GM18858 (cell line): ENCODE measurements around the gene ASIC3.

ENCODE experiments used
- ATAC-seq: cut with Tn5 transposase; IDR thresholded peaks from one replicate; pipeline ENCODE4 v1.9.1; 2021; ENCODE audit not compliant: unreplicated experiment

The ASIC3 gene

DNA sequence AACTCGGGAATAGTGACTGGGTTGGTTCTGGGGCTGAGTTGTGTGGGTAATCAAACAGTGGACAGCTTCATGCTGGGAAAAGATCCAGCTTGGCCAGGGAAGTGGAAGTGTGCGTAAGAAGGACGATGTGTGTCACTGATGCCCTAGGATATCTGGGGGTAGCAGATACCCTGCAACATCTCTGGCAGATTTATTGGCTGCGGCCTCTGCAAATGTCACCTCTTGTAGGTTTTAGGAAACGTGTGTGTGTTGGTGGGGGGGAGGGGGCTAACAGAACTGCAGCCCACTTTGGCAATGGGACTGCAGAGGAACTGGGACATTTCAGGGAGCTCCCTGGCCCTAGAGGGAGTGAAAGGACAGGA lies 37.0 kb downstream of the ASIC3 start:
- no peak for ATAC-seq

DNA sequence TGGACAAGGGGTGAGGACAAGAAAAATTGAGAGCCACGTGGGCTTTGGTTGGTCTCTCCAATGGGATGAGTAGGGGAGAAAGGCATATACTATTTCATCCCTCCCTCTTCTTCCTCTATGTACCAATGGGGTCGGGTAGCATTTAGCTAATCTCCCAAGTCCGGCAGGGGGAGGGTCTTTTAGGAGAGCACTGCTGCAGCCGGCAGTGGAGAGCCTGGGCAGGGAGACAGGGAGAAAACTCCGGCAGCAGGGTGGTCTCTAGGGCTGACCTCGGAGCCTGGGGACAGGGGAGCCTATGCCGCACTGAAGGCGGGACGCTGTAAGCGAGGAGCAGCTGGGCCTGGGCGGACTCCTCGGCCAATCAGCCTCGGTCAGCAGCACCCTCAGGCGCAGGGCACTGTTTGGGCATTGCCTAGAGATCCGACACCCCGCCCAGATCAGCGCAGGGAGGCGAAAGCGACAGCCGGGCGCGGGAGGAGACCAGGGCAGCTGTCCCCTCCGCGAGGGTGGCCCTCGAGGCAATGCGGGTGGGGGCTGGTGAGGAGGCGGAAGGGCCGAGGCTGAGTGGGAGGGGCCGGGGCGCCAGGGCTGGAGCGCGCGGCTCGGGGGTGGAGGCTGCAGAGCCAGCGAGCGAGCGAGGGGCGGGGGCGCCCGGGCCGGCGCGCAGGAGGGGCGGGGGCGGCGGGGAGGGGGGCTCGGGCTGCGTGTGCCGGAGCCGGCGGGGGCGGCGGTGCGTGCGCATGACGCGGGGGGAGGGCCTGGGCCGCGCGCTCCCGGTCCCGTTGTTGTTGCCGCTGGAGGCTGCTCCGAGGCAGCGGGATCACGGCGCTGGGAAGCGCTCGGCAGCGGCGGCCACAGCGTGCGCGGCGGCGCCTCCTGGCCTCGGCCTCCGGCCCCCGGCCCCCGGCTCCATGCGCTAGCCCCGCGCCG lies 37.6 kb downstream of the ASIC3 start, which contains the start of gene AGAP3:
TSS of gene AGAP3 (plus strand) at position 785 of the 930 bp plus-strand sequence. CDS start 267 bp downstream, outside the sequence.
- peak; percentile 23 for ATAC-seq

DNA sequence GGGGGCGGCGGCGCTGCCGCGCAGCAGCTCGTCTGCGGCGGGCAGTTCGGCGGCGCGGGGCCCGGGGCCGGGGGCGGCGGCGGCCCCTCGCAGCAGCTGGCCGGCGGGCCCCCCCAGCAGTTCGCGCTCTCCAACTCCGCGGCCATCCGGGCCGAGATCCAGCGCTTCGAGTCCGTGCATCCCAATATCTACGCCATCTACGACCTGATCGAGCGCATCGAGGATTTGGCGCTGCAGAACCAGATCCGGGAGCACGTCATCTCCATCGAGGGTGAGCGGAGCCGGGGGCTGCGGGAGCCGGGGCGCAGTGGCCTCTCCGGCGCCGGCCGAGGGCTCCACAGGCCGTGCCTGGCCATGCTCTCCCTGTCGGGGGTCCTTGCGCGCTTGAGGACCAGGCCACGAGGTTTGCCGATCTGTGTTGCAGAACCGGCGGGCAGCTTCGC lies 38.5 kb downstream of the ASIC3 start:
- ATAC-seq = no peak

DNA sequence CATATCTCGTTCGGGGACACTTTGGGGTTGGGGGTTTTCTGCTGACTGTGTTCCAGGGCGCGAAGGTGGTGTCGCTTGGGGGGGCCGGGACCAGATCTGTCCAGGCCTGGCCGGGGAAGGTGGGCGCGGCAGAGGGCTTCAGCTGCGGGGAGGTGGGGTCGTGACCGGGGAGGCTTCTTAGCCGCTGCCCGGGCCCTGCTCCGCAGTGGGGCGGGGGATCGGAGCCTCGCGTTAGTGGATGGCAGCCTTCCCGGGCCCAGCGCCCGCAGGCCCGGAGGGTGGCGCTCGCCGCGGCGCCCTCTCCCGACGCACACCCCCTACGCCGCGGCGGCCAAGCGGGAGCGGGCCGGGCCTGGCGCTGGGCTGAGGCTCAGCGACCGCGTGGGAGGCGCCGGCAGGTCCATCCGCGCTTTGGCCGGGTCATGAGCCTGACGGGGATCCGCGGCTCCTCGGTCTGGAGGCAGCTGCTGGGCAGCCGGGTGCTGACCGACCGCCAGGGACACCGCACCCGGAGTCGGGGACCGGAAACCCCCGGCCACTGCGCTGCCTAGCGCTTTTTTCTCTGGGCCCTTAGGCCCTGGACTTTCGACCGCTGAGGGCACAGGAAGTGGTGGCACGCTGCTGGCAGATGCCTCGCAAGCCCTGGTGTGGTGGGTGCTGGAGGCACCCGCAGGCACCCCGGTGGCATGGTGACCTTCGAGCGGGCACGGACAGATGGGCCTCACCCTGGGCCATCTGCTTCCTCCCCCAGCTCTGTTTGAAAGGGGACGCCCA lies 39.1 kb downstream of the ASIC3 start:
- ATAC-seq = no peak

DNA sequence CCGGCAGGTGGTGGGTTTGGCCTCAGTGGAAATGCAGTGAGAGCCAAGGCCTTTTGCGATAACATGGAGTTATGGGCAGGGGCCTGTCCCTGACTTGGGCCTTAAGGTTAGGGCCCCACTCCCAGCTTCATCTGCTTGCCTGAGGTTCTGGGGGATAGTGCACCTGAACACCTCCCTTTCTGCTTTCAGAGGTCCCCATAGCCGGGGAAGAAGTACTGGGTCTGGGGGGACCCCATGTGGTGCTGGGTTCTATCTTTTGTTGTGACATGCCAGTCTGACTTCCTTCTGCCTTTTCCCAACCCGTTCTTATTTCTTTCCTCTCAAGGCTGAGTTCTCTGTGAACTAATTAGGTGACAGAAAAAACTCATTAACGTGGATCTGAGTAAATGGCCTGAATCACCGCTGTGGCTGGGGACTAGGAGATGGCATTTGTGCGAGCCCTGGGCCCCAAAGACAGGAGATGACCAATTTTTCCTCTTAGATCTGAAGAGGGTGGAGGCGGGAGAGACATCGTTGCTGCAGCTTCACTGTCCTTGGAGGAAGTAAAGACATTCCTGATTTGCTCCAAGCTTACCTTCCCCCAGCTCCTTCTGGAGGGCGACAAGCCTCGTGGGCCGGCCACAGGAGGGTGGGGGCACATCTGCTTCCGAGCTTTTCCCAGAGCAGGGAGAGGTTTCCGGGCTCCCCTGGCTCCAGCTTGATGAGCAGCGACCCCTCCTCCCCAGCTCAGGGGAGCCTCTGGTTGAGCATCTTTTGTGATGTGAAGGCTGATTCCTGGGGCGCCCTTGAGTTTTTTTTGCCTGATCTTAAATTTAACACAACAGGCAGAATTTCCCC lies 39.9 kb downstream of the ASIC3 start:
- no peak for ATAC-seq

DNA sequence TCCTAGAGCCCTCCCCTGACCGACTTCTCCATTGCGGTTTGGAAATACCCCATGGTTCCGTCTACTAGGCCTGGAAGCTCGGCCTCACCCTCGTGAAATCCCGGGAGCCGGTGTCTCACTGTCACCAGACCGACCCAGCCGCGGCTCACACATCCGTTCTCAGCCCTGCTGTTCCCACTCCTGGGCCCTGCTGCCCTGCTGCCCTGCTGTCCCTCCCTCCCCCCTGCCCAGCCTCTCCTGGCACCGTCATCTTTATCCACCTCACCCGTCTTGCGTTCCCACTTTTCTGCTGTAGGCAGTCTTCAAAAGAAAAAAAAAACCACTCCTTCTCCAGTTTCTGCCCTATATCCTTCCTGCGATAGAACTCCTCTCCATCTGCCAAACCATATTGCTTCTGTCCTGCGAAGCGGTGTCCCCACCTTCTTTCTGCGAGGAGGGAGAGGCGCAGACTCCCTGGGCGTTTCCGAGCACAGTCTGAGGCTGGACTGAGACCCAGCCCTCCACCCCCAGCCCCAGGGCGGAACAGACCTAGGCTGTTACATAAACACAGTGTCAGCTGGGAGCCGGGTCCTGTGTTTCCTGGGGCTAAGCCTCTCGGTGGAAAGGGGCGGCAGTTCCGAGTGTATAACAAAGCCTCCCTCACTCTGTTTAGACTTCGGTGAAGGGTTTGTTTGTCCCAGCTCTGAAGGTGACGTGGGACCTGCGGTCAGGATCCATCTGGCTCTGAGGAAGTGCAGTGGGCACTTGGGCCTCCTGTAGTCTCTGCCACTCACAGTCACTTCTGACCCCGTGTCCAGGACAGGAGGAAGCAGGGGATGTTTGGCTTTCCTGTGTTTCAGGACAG lies 40.7 kb downstream of the ASIC3 start:
- no peak for ATAC-seq

DNA sequence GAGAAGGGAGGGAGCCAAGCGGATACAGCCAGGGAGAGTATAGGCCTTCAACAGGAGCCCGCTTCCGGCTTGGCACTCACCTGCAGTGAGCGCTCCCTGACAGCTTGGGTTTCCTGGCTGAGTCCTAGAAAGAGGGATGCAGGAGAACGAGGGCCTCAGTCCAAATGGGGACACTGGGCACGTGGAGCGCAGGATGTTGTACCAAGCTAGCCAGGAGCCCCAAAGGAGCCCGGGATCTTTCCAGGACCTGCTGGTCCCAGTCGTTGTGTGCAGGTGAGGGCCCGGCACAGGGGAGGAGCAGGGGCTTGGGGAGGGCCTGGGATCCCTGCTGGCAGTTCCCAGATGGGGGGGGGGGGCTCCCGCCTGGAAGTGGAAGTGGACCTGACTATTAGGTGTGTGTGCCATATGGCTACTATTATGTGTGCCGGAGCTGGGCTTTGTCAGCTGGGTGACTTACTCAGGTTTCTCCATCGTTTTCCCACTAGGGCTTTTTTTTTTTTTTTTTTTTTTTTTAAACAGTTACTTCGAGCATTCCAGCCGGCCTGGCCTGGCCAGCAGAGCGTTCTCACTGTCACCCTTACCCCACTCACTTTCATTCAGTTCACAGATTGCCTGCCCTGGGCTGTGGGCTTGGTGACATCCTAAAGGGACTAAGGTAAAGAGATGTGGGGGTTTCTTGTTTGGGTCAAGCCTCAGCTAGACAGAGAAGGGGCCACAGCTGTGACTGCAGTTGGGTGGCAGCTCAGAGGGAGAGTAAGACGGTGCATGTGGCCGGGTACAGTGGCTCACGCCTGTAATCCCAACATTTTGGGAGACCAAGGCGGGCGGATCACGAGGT lies 41.8 kb downstream of the ASIC3 start:
- no peak for ATAC-seq

DNA sequence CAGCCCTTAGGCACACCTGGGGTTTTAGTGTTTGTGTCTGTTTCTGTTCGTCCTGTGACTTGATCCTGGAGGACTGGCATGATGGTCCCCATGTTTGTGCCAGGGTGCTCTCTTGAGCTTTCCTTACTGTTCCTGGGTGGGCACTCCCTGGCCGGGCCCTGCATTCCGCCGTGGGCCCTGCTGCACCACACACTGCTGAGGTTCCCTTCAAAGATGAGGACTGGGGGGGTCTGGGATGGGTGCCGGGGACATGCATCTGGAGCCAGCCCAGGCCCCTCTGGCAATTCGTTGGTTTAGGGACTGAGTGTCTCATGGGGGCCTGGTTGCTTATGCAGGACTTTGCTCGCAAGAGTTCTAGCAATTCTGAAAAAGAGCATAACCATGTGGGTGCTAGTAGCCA lies 42.7 kb downstream of the ASIC3 start:
- ATAC-seq = no peak

DNA sequence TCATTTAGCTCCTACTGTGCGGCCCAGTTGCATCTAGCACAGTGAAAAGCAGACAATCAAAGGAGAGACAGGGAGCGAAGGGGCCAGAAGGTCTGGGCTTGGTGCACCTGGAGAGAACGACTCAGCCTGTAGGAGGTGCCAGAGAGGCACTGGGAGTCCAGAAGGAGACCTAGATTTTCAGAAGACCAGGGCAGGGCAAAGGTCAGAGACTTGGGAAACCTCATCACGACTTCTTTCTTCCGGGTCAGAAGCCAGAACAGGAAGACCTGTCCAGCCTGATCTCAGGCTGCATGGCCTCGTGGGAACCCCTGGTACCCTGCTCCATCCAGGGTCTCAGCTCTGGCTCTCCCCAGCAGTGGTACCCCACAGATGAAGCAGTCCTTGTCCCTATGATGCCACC lies 43.1 kb downstream of the ASIC3 start:
- no peak for ATAC-seq

DNA sequence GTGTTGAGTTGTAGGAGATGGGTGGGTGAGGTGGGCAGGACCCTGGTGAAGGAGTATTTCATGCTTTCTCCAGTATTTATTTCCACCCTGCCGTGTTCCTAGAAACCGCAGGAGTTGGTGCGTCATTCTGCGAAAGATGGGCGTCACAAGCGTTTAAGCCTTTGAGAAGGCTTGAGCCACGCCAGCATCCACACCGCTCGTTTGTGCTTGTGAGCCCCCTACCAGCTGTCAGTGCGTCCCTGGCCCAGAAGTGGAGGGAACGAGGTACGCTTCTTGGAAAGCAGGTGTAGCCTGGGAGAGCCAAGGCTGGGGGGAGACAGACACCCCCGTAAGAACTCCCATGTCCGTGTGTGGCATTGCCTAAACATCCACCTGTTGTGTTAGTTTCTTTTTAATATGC lies 43.7 kb downstream of the ASIC3 start:
- ATAC-seq = no peak

DNA sequence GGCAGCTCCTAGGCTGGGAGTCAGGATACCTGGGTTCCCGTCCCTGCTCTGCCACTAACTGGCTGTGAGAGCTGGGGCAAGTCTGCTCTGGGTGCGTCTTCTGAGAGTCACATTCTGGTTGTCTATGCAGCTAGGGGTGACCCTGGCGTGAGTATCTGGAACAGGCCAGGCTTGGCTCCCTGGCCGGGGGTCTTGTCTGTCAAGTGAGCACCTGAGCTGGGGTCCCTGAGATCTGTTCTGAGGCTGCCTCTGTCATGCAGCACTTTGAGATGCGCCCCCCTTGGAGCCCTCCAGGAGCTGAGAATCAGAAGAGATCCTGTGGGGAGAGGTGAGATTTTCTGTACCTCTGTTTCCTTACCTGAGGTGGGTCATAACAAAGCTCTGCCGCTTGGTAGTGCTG lies 45.4 kb downstream of the ASIC3 start:
- no peak for ATAC-seq

DNA sequence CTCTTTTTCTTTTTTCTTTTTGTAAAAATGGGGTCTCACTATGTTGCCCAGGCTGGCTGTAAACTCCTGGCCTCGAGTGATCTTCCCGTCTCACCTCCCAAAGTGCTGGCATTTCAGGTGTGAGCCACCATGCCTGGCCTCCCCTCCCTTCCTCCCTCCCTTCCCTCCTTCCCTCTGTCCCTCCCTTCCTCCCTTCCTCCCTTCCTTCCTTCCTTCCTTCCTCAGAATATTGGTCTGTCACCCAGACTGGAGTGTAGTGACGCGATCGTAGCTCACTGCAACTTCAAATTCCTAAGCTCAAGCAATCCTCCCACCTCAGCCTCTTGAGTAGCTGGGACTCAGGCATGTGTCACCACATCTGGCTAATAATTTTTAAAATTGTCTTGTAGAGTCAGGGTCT lies 46.3 kb downstream of the ASIC3 start:
- ATAC-seq = no peak

DNA sequence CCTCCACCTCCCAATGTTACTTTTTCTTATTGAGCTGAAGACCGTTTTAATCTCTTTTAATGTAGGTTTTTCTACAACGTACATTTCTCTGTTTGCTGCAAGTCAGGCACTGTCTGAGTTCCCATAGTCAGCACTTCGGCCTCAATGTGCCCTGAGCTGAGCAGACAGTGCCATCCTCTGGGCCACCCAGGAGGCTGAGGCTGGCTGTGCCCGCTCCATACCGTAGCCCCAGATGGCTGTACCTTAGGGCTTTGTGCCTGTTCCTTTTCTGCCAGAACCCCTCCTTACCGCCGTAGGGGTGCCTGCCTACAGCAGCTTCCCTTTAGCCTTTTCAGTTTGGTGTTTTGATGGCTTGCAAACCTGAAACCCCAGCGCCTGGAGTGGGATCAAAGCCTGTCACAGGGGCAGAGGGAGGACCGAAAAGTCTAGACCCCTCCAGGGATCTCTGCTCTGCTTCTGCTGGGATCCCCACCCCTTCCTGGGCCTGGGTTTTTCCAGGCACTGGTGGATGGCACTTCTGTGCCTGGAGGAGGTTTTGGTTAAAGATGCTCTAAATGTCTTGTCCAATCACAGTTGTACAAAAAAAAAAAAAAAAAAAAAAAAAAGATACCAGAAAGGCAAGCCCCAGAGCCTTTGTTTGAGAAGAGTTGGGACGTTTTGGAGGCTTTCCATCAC lies 46.9 kb downstream of the ASIC3 start:
- ATAC-seq = no peak

DNA sequence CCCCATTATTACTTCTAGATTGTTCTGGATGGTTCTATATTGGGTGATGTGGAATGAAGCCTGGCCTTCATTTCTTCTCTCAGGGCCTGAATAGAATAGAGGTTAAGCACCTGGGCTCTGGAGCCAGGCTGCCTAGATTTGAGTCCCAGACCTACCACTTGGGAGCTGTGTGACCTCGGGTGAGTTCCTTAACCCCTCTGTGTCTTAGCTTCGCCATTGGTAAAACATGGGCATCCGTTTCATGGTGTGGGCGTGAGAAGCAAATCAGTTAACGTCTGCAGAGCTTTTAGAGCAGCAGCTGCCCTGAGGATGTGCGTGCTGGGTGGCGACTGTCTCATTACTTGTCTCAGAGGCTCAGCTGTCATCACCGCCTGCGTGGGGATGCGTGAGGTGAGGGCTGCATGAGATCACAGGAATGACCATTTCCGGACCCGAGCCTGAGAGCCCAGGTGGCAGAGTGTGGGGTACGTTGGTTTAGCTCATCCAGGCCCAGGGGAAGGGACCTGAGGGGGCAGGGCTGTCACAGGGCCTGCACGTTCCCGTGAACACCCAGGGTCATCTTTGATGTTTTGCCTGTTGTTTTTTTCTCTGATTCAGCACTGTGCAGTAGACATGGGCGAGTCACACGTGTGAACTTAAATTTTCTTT lies 47.6 kb downstream of the ASIC3 start:
- no peak for ATAC-seq

DNA sequence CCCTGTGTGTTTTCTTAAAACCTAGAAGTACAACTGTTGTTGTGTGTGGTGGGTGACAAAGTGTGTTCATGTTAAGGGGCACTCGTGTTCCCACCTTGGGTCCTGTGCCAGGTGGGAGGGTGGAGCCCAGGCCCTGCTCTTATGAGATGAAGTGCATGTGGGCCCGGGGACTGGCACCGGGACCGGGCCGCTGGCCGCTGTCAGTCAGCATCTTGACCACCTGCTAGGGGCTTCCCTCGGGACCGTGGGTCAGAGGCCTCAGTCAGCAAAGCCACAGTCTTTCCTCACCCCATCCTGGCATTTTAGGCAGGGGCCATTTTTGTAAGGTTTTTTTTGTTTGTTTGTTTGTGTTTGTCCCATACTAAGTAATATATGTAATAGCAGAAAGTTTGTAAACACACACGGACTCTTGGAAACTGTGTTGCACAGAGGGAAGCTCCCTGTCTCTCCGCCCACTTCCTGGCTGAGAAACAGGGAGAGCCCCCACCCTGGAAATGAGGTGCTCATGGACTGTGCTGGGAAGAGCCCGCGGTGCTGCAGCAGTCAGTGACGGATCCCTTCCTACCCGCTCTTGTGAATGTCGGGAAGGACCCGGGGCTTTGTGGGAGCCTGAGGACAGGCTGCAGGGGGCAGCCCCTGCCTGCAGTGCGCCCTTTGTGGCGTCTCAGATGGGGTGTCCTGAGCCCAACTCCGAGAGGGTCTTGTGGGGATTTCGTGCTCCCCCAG lies 51.3 kb downstream of the ASIC3 start:
- ATAC-seq = no peak

DNA sequence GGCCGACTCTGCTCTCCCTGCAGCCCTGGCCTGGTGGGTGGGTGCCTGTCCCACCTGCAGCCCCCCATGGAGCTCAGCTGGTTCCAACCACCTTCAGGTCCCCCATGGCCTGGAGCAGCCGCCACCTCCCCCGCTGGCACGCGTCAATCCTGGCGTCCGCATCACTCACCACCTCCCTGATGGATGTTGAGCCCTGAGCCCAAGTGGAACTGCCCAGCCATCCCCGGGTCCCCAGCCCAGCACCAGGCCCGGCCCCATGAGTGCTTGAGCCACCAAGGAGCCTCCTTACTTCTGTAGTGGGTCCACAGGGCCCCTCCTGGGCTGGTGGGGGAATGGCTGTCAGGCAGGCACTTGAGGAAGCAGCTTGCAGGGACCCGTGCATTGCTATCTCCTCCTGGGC lies 52.6 kb downstream of the ASIC3 start:
- ATAC-seq = no peak

DNA sequence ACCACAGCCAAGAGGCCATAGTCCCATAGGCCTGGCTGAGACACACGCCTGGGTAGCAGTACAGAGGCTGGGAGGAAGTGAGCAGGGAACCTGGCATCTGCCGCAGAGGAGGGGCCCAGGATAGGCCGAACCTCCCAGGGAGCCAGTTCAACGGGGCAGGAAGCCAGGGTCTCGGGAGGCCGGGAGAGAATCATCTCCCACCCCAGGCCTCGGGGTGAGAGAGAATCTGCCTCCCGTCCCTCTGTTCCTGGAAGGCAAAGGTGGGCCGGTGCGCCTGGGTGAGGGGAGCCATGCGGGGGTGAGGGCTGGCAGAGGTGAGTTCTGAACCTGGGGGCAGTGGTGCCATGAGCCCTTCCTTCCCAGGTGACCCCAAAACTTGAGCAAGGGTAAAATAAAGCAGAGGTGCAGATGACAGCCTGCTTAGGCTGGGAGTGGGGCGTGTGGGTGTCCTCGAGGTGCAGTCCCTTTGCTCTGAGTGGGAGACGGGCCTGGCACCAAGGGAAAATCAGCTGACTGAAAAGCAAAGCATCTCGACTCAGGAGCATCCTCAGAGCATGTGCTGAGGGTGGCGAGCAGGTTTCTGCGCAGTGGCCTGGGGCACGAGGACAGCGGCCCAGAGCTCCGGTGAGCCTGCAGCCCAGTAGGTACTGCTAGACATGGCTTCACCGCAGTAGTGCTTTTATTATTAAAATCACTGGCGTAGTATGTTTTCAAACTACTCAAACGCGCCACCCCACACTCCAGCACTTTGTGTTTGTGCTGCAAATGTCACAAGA lies 53.5 kb downstream of the ASIC3 start:
- ATAC-seq = no peak
